ENCODE results near the gene TEK. TPM values are rescaled to one million over a fixed set of nuclear protein-coding genes. Genes with fewer than 3 reads are reported as not detected.

The TEK gene
- total RNA-seq, 1 experiment from 2014 or later = not detected

- H3K27ac Mint-ChIP-seq (ENCODE audit: unreplicated experiment) = no peak overlapping the region
- CTCF ChIA-PET = no interaction called here
- H3K9me3 Mint-ChIP-seq (ENCODE audit: low read depth, unreplicated experiment) = peaks cover 6% of the 10 kb centered on the region
- no peak for TF ChIP-seq CTCF (IDR thresholded peaks at IDR 0.05; ENCODE audit: unreplicated experiment)
- H3K4me3 Mint-ChIP-seq (ENCODE audit: low read depth, unreplicated experiment) = no peak overlapping the region
- intact Hi-C loops (cut with micrococcal nuclease; ENCODE audit: unreplicated experiment) = no loop called here
- no peak for DNase-seq
- H3K27me3 Mint-ChIP-seq (ENCODE audit: unreplicated experiment) = no peaks in the 10 kb centered on the region
- no peaks in the 10 kb centered on the region for H3K4me1 Mint-ChIP-seq (ENCODE audit: low read depth, unreplicated experiment)
- H3K36me3 Mint-ChIP-seq (ENCODE audit: insufficient read depth, unreplicated experiment) = no peaks in the 10 kb centered on the region
- no TSS peak for BruUV-seq (replicated peaks)
These were observed 59.9 kb downstream of the TEK start for GRCh38 chr9:27168951-27169350.

- CTCF ChIA-PET = no interaction called here
- BruUV-seq (replicated peaks) = no TSS peak
- H3K27me3 Mint-ChIP-seq (ENCODE audit: unreplicated experiment) = no peaks in the 10 kb centered on the region
- intact Hi-C loops (cut with micrococcal nuclease; ENCODE audit: unreplicated experiment) = no loop called here
- no peak overlapping the region for H3K27ac Mint-ChIP-seq (ENCODE audit: unreplicated experiment)
- no peaks in the 10 kb centered on the region for H3K36me3 Mint-ChIP-seq (ENCODE audit: insufficient read depth, unreplicated experiment)
- DNase-seq = no peak
- H3K4me3 Mint-ChIP-seq (ENCODE audit: low read depth, unreplicated experiment) = no peak overlapping the region
- H3K4me1 Mint-ChIP-seq (ENCODE audit: low read depth, unreplicated experiment) = no peaks in the 10 kb centered on the region
- no peak for TF ChIP-seq CTCF (IDR thresholded peaks at IDR 0.05; ENCODE audit: unreplicated experiment)
- H3K9me3 Mint-ChIP-seq (ENCODE audit: low read depth, unreplicated experiment) = no peaks in the 10 kb centered on the region
These were observed 67.9 kb downstream of the TEK start for GRCh38 chr9:27176971-27177370.

DNA sequence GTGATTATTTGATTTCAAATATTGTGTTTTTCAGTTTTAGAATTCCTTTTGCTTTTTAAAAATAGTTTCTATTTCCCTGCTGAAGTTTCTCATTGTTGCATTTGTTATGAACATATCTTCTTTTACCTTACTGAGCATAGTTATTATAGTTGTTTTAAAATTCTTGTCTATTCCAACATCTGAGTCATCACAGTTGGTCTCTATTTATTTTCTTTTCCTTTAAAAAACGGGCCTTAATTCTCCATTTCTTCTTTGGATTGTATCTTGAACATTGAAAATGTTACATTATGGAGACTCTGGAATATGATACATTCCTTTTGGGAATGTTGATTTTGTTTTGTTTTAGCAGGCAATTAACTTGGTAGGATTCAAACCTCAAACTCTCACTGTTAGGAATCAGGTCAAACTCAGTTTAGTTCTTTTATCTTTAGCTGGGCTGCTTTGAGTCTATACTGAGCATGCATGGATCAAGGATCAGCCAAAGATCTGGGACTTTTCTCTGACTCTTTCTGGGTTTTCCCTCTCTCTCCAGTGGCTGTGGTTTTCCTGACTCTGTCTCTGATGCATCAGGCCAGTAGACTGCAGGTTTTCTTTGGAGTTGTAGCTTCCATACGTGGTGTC lies 70.3 kb downstream of the TEK start:
- TF ChIP-seq CTCF (IDR thresholded peaks at IDR 0.05; ENCODE audit: unreplicated experiment) = no peak
- Mint-ChIP-seq H3K27me3 (ENCODE audit: unreplicated experiment) (no peaks in the 10 kb centered on the region), H3K4me1 (ENCODE audit: low read depth, unreplicated experiment) (no peaks in the 10 kb centered on the region), H3K36me3 (ENCODE audit: insufficient read depth, unreplicated experiment) (no peaks in the 10 kb centered on the region), H3K9me3 (ENCODE audit: low read depth, unreplicated experiment) (no peaks in the 10 kb centered on the region), H3K4me3 (ENCODE audit: low read depth, unreplicated experiment) (no peak overlapping the region), H3K27ac (ENCODE audit: unreplicated experiment) (no peak overlapping the region)
- intact Hi-C loops (cut with micrococcal nuclease; ENCODE audit: unreplicated experiment) = no loop called here
- CTCF ChIA-PET = no interaction called here
- no peak for DNase-seq
- no TSS peak for BruUV-seq (replicated peaks)

DNA sequence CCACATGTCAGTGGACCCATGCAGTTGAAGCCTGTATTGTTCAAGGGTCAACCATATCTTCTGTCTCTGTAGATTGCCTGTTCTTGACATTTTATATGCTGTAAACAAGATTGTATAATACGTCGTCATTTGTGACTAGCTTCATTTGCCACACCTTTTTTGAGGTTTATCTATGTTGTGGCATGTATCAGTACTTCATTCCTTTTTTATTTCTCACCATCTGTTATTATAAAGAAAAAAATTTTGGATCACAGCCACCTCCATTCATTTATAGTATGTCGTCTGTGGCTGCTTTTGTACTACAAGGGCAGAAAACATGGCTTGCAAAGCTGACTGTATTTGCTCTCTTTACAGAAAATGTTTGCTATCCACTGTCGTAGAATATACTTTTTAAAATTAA lies 72.4 kb downstream of the TEK start:
- no TSS peak for BruUV-seq (replicated peaks)
- Mint-ChIP-seq H3K4me3 (ENCODE audit: low read depth, unreplicated experiment) (no peak overlapping the region), H3K4me1 (ENCODE audit: low read depth, unreplicated experiment) (no peaks in the 10 kb centered on the region), H3K36me3 (ENCODE audit: insufficient read depth, unreplicated experiment) (no peaks in the 10 kb centered on the region), H3K9me3 (ENCODE audit: low read depth, unreplicated experiment) (no peaks in the 10 kb centered on the region), H3K27me3 (ENCODE audit: unreplicated experiment) (no peaks in the 10 kb centered on the region), H3K27ac (ENCODE audit: unreplicated experiment) (no peak overlapping the region)
- intact Hi-C loops (cut with micrococcal nuclease; ENCODE audit: unreplicated experiment) = no loop called here
- no peak for TF ChIP-seq CTCF (IDR thresholded peaks at IDR 0.05; ENCODE audit: unreplicated experiment)
- CTCF ChIA-PET = no interaction called here
- DNase-seq = no peak

Data from Calu3 (cell line).